Putamen (tissue), 1 donor: ENCODE measurements around the gene DEFB131A.
"Not testable (repeated sequence)": the region's sequence is repeated elsewhere in the genome, so short reads cannot be mapped to it uniquely, and the experiment has no call there.

Source experiments
- DNase-seq: peaks from one replicate; pipeline ENCODE4 v3.0.0-alpha.2; 2016; ENCODE audit warnings: low spot score

DEFB131A gene

GRCh38 chr4:9494256-9495035 lies 50.2 kb downstream of the DEFB131A start:
- not testable (repeated sequence) for DNase-seq

- not testable (repeated sequence) for DNase-seq
These were observed 51.2 kb downstream of the DEFB131A start for GRCh38 chr4:9495443-9495842.

- DNase-seq = not testable (repeated sequence)
These were observed 53.6 kb downstream of the DEFB131A start for GRCh38 chr4:9497575-9498467.

GRCh38 chr4:9498468-9499040 lies 54.3 kb downstream of the DEFB131A start:
- DNase-seq = not testable (repeated sequence)

- not testable (repeated sequence) for DNase-seq
These were observed 55.8 kb downstream of the DEFB131A start for GRCh38 chr4:9499974-9500487.
